ENCODE measurements around the gene LRRC9.
A peak's percentile ranks its signal among the peaks of the same experiment; 100 is the strongest.
"Not testable (repeated sequence)": the region's sequence is repeated elsewhere in the genome, so short reads cannot be mapped to it uniquely, and the experiment has no call there.

Gene LRRC9

DNA sequence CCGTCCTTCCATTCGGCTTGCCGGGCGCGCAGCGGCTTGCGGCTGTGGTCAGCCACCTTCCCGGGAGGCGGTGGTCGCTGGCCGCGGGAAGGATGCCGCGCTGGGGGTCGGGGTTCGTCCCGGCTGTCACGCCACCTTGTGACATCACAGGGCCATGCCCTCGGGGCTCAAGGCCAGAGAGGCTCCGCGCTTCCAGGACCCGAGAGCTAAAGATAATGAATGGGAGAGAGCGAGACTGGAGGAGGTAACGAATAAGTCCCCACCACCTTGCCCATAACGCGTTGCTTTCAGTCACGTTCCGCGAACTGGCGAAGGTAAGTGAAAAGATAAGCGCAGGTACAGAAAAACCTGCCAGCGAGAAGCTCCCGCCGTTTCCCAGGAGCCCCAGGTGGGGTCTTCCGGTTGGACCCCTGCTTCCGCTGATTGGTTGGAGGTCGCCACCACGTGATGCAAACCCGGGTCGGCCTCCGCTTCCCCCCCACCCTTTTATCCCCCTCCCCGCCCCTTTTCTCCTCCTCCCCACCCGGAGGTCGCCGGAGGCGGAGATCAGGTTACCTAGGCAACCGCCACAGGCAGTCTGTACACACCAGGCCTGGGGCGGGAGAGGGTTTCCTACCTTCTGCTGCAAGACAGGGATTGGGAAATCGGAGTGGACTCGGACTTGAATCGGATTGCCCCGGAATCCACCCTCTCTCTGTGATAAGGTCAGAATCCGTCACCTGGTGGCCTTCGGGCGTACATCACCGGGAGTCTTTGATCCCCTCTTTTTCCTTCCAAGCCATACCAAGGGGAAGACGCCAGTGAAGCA is at the start of gene LRRC9:
TSS of gene LRRC9 (plus strand) at position 575 of the 808 bp plus-strand sequence.
- peak; percentile 67 to 69 for DNase-seq

DNA sequence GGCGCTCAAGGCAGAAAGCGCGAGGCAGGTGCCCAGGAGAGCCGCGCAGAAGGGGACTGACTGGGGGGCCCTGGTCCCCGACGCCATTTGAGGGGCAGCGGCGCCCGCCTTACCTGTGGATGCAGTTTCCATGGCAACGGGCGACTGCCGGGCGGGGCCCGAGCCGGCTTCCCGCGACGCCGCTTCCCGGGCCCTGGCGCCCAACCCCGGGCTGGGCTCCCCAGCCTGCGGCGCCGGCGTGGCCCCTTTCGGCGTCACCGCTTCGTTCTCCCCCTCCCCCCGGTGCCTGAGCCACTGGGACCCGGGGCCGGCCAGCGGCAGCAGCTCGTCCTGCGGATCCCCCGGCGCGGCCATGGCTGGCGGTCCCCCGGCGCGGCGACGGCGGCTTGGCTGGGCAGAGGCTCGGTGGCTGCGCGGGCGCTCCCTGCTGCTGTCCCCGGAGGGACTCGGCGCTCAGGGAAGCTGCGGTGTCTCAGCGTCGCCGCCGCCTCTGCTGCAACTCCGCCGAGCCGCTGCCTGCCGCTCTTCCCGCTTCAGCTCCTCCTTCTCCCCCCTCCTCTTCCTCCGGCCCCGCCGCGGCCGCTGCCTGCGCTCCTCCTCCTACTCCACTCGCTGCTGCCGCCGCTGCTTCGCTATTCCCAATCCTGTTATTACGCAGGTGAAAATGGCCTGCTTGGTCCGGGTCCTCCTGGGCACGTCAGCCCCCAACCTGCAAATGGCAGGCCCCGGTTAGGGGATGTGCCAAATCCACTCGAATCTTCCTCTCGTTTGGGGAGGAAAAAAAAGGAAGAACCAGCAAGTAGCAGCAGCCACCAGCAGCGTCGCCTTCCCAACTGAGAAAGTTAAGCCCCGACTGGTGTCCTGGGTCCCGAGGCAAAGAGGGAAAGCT is 49.4 kb upstream of the LRRC9 start, which contains the start of gene RTN1:
TSS of gene RTN1 (minus strand) at position 500 of the 889 bp plus-strand sequence. CDS start at position 354, 146 bp downstream.
- peak; percentile 40 to 89 for DNase-seq

DNA sequence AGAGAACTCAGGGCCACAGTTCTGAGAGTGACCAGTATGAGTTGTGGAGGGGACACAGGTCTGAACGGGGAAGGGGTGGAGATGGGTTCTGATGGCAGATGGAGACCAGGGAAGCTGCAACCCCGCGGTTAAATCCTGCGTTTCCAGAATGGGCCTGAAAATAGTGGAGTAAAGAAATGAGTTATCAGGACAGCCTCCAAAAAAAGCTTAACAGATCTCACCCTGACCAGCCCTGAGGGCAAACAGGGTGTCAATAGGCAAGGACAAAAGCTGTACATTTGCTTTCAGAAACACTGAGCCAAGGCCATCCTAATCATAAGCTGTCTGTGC is 48.8 kb upstream of the LRRC9 start:
- DNase-seq: no peak

DNA sequence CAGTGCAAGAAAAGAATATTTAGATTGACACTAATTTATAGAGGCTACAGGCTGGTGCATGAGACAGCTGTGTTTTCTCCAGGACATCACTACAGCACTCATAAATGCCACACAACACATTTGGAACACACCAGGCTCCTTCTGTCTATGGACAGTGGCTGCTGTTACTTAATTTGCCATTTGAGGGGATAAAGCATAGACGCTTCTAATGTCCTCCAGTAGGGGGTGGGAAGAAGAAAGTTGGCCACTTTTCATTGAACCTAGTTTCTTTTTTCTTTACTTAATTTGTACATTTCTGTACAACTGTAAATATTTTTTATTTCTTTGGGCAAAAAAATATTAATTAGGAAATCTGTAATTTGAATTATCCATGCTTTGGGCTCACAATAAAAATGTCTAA is 37.0 kb upstream of the LRRC9 start:
- peak in 1 of 2 experiments; percentile 2 for DNase-seq

DNA sequence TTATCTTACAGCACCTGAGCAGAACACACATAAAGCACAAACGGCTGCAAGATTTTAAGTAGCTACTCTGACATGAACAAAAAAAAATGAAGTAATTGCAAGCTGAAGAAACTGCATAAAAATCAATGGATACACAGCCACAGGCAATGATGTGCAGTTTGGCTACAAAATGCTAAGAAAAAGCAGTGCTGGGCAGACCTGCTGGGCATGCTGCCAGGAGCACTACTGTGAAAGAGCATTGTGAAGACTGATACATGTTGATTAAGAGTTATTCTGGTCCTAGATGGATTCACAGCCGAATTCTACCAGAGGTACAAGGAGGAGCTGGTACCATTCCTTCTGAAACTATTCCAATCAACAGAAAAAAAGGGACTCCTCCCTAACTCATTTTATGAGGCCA is 29.3 kb upstream of the LRRC9 start:
- DNase-seq: no peak

DNA sequence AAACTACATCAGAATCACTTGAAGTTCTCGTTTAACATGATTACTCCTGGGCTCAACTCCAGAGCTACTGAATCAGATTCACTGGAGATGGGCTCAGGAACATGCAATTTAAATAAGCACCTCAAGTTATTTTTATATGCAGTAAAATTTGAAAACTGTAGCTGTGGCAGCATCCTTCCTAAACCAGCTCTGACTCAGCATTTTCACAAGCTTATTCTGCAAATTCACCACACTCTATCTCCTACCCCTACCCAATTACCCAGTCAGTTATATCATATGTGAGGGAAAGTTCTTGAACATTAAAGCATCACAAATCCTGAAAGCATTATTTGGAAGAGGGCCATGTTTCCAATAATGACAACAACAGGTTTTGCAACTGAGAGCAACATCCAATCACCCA is 24.2 kb upstream of the LRRC9 start:
- no peak for DNase-seq

DNA sequence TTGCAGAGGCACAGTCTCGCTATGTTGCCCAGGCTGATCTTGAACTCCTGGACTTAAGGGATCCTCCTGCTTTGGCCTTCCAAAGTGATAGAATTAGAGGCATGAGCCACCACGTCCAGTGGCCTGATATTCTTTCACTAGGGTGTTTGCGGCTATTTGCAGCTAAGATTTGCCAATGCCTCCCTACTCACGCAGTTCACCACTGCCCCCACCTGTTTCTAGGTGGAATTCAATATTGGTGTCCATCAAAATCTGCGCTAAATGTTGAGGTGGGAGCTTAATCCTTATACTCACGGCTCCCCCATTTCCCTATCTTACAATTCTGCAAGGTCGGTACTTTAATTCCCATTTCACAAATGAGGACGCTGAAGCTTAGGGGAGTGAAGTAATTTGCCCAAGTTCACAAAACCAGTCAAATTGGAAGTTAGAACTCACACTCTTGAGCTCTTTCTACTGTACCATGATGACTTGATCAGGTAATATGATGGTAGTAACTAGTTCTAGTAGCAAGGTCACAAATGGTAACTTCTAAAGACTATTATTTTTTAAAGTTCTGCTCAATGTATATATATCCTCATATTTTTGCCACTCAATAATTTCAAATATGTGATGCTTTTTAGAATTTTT is 22.1 kb upstream of the LRRC9 start:
- peak; percentile 37 to 79 for DNase-seq

DNA sequence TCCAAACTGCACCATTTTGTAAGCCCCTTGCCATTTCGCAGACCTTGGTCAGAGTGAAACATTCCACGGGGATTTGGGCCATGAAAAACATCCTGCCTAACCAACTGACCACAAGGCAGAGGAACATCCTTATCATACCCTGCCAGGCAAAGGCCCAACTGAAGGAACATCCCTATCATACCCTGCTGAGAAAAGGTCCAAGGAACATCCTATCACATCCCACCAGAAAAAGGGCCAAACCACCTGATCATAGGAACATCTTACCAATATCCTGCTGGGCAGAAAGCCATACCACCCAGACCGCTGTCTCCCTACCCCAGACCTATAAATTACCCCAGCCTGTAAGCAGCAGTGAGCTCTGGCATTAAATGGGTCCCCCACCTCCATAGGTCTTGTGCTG is 19.4 kb upstream of the LRRC9 start:
- DNase-seq: no peak

DNA sequence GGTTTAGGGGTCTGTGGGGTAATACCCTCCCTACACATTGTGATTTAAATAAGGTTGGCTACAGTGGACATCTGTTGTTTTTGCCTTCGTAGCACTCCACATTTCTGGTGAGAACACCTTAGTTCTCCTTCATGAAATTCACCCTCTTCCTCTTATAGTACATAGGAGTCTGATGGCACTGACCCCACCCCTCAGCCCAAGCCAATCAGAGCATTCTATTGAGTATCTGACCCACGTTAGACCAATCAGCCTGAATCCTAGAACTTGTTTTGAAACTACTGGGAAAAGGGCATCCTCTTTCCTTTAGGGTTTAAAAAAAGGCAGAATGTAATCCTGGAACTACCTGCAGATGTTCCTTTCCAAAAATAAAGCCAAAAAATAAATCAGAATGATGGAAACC is 15.8 kb upstream of the LRRC9 start:
- DNase-seq: no peak

DNA sequence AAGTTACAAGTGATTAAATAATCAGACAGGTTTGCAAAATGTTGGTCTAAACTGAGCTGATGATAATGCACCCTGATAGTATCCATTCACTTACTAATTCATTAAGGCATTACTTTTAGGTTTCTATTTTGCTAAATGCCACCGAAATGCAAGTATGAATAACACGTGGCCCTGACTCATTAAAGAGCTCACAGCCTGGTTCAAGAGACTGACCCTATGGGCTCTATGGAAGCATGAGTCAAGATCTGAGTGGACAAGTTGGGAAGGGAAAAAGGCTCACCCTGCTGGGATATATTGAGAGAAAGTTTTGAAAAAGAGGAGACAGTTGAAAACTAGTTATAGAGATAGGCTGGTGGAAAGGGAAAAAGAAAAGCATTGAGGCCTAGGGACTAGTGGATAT is 14.8 kb upstream of the LRRC9 start:
- no peak for DNase-seq

DNA sequence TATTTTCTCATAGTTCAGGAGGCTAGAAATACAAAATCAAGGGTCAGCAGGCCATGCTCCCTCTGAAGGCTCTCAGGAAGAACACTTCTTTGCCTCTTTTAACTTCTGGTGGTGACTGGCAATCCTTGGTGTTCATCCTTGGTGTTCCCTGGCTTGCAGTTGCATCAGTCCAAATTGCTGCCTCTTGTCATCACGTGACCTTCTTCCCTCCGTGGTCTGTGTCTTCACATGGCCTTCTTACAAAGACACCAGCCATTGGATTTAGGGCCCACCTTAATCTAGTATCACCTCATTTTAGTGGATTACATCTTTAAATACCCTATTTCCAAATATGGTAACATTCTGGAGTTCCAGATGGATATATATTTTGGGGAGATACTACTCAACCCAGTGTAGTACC is 7.5 kb upstream of the LRRC9 start:
- no peak for DNase-seq

DNA sequence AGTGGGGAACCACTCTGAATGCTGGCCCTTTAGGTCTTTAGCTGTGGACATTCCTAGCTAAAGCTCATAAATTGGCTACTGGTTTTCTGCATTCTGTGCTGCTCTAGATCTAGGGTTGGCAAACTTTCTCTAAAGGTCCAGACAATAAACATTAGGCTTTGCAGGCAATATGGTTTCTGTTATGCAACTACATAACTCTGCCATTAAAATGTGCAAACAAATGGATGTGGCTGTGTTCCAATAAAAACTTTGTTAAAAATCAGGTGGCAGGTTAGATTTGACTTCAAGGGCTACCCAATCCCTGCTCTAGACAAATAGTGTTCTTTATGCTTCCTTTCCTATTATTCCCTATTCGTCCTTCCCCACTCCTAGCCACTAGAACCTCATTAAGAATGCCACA is 6.8 kb upstream of the LRRC9 start:
- DNase-seq: no peak

DNA sequence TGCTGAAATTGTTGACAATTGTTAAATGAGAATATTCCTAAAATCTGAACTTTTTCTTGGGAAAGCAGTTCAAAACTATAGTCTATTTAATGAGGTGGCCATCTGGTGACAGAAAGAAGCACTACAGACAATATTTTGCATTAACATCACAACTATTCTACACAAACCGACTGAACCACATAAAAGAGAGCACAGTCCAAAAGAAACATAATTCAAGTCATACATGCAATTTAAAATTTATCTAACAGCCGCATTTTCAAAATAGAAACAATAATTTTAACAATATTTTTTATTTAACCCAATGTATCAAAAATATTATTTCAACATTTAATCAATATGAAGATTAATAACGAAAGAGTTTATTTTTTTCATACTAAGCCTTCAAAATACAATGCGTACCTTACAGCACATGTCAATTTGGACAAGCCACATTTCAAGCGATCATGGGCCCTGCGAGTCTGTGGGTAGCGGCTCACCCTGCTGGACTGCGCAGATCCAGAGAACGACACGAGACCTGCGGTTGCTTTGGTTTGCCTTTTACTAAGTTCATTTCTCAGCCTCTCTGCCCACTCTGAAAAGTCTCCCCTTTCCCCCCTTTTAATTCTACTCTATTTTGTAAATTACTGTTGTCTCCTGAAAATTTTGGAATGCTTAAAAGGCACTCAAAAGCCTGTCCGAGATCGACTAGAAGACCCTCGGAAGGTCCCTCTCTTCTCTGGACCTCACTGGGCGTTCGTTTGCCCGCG is 947 bp upstream of the LRRC9 start:
- peak in 1 of 2 experiments; percentile 50 for DNase-seq

DNA sequence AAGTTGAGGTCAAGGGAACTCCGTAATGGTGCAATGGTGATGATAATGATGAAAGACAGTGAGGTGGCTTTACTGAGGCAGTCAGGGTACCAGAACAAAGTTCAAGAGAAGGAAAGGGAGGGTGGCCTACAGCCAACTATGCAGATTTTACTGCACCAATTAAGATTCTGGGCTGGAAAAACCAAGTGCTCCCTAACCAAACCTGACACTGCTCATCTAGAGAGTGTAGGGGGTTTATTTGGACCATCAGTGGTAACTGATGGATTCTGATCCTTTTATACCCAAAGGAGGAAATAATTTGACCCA is 387 bp downstream of the LRRC9 start:
- no peak for DNase-seq

DNA sequence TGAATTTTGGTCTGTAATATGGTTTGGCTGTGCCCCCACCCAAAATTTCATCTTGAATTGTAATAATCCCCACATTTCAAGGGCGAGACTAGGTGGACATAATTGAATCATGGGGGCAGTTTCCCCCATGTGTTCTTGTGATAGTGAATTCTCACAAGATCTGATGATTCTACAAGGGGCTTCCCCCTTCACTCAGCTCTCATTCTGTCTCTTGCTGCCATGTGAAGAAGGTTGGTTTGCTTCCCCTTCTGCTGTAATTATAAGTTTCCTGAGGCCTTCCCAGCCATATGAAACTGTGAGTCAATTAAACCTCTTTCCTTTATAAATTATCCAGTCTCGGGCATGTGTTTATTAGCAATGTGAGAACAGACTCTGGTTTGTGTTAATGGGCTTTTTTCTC is 5.9 kb downstream of the LRRC9 start:
- DNase-seq: no peak

DNA sequence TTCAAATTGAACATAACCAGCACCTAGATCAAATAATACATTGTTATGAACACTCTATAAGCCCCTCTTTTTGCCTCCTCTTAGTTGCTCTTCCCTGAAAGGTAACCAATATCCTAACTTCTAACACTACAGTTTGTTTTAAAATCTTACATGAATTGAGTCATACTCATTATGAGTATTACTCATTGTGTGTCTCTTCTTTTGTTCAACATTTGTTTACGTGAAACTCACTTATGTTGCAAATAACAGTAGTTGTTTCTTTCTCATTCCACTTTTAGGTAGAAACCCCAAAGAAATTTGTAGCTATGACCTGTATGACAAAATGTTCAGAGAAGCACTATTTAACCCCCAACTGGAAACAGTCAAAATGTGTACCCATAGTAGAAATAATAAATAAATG is 6.6 kb downstream of the LRRC9 start:
- no peak for DNase-seq

DNA sequence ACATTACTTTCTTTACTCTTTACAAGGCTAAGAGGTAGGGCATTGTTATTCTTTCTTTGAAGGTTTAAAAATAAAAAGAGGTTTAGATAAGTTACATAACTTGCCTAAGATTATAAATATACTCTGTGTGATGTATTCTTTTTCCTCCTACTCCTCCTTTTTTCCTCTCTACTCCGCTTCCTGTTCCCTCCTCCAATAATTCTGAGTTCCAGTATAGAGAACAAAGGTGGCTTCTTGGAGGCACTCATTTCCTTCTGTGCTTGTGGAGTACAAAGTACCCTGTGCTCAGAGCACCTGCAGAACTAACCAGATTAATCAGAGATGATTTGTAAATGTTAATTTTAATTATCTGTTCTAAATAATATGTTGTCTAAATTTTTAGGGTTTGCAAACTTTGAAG is 11.3 kb downstream of the LRRC9 start:
- no peak for DNase-seq

DNA sequence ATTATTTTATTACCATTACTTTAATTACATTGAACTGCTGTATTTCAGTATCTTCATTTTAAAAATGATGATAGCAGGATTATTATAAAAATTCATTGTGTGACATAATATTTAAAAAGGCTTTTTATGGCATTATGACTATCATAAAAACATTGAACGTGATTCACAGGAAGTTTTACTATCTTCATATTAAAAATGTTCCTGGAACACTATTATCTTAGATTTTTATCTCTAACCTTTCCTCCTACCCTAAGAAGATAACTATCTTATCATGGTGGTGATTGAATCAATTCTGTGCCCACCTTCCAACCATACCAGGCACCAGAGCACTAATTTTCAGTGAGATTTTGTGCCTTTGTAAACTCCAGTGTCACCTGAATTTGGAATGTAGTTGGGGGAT is 16.2 kb downstream of the LRRC9 start:
- no peak for DNase-seq

DNA sequence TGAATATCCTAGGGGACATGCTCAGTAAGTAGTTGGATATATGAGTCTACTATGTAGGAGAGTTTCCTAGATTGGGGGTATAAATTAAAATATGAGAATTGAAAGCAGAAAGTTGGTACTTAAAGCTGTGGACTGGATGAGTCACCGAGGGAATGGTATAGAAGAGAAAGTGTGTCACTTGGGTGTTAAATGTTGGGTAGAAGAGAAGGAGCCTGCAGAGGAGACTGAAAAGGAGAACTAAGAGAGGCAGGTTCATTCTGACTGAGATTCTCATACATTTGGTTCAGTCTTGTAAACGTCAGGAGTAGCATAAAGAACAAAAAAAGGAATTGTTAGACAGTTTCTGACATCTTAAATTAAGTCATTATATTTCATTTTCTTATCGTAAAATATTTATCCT is 19.9 kb downstream of the LRRC9 start:
- DNase-seq: no peak

DNA sequence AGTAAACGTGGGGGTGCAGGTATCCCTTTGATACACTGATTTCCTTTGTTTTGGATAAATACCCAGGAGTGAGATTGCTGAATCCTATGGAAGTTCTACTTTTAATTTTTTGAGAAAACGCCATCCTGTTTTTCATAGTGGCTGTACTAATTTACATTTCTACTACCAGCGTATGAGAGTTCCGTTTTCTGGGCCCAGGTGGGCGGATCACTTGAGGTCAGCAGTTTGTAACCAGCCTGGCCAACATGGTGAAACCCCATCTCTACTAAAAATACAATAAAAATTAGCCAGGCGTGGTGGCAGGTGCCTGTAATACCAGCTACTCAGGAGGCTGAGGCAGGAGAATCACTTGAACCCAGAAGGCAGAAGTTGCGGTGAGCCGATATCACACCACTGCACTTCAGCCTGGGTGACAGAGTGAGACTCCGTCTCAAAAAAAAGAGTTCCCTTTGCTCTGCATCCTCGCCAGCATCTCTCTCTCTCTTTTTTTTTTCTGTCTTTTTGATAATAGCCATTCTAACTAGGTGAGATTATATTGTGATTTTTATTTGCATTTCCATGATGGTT is 22.4 kb downstream of the LRRC9 start:
- DNase-seq: not testable (repeated sequence)

DNA sequence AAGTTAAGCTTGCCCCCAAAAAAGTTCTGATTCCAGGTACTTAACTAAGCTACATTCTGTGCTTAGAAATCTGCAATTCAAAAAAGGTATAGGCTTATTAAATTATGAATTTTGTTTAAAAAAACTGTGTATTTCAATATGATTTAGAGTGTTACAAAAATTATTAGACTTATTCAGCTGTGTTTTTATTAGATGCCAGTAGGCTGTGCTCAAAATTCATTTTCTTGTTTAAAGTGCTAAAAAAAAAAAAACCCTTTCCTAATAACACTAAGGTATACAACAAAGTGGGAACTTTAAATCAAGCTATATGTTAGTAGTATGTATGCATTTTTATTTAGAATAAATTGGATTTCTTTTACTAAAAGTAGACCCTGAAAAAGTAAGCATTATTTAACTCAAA is 25.0 kb downstream of the LRRC9 start:
- DNase-seq: no peak

DNA sequence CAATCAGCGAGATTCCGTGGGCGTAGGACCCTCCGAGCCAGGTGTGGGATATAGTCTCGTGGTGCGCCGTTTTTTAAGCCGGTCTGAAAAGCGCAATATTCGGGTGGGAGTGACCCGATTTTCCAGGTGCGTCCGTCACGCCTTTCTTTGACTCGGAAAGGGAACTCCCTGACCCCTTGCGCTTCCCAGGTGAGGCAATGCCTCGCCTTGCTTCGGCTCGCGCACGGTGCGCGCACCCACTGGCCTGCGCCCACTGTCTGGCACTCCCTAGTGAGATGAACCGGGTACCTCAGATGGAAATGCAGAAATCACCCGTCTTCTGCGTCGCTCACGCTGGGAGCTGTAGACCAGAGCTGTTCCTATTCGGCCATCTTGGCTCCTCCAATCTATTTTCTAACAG is 32.2 kb downstream of the LRRC9 start:
- not testable (repeated sequence) for DNase-seq

DNA sequence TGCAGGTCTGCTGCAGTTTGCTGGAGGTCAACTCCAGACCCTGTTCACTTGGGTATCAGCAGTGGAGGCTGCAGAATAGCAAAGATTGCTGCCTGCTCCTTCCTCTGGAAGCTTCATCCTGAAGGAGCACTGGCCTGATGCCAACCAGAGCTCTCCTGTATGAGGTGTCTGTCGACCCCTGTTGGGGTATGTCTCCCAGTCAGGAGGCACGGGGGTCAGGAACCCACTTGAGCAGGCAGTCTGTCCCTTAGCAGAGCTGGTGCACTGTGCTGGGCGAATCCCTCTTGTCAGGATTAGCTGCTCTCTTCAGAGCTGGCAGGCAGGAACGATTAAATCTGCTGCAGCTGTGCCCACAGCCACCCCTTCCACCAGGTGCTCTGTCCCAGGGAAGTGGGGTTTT is 37.9 kb downstream of the LRRC9 start:
- DNase-seq: not testable (repeated sequence)

Measured in NCI-H526 (cell line).